ENCODE measurements around the gene GALNT18.

- no peak for TF ChIP-seq CTCF (IDR thresholded peaks at IDR 0.05)
- no peak for TF ChIP-seq POLR2AphosphoS5 (IDR thresholded peaks at IDR 0.05)
These were observed 120.1 kb downstream of the GALNT18 start for GRCh38 chr11:11501546-11502262.

All from breast epithelium (tissue), 3 donors.